GM12878 (cell line): ENCODE data around the gene TOPAZ1. TPM values are rescaled to one million over a fixed set of nuclear protein-coding genes. Genes with fewer than 3 reads are reported as not detected.

Source experiments
- ATAC-seq: fragments of 200-7000 bp; cut with Tn5 transposase; 3 replicates; pipeline ENCODE4 v1.9.1; 2020; ENCODE audit warnings: mild to moderate bottlenecking, moderate library complexity
- BruUV-seq: library from RNA; stranded (reverse); fragments of 400-500 nt; replicated peaks from 2 replicates; lab custom pipeline; 2021; lab: Mats Ljungman, UMichigan
- CTCF ChIA-PET: fragments of 300-600 bp; sonication (Branson Sonifier 250); formaldehyde crosslinking; extraction: SDS; loops from one replicate; lab custom pipeline; 2021; ENCODE audit warnings: inconsistent platforms; lab: Yijun Ruan, JAX
- POLR2A ChIA-PET: fragments of 350-600 bp; formaldehyde crosslinking; extraction: SDS; loops from one replicate; lab custom pipeline; 2021; ENCODE audit warnings: inconsistent platforms; lab: Charles Lee
- RAD21 ChIA-PET: fragments of 300-600 bp; sonication (Branson Sonifier 250); formaldehyde crosslinking; loops from one replicate; lab custom pipeline; 2023; ENCODE audit warnings: antibody characterized with exemption; ENCODE audit not compliant: unreplicated experiment; lab: Charles Lee
- SMC1A ChIA-PET: fragments of 300-600 bp; sonication (Branson Sonifier 250); formaldehyde crosslinking; loops from one replicate; lab custom pipeline; 2023; ENCODE audit not compliant: unreplicated experiment, uncharacterized antibody; lab: Charles Lee
- DNase-seq: peaks from one replicate; pipeline ENCODE4 v3.0.0-alpha.2; 2011; ENCODE audit warnings: low read depth, low spot score
- FAIRE-seq: peaks from 3 replicates; lab custom pipeline; 2011; peaks lifted over from hg19 to GRCh38; lab: Jason Lieb, UNC
- H2AFZ ChIP-seq: 2 replicates; pipeline ENCODE4 v1.6.0; 2011; ENCODE audit warnings: low read depth, low read length, control low read depth; ENCODE audit not compliant: control insufficient read depth
- H3K27ac ChIP-seq: 2 replicates; pipeline ENCODE4 v1.5.1; 2011; ENCODE audit warnings: control low read depth; ENCODE audit not compliant: control insufficient read depth, insufficient read depth
- H3K27me3 ChIP-seq, 2 experiments: replicated peaks in 1 of 2; 2 replicates each; pipeline versions ENCODE4 v1.6.0 to v1.6.1; 2011; ENCODE audit warnings: low read length in 1 of 2; ENCODE audit not compliant: control insufficient read depth in 2 of 2, insufficient read depth in 2 of 2
- H3K36me3 ChIP-seq, 2 experiments: 2 replicates each; pipeline ENCODE4 v1.5.1; 2011; ENCODE audit warnings: low read length in 1 of 2; ENCODE audit not compliant: control insufficient read depth in 2 of 2, insufficient read depth in 2 of 2
- H3K4me1 ChIP-seq: 2 replicates; pipeline ENCODE4 v1.6.1; 2011; ENCODE audit warnings: mild to moderate bottlenecking, low read length, moderate library complexity, mixed read lengths; ENCODE audit not compliant: control insufficient read depth, insufficient read depth
- H3K4me2 ChIP-seq: 2 replicates; pipeline ENCODE4 v1.6.0; 2011; ENCODE audit warnings: control low read depth; ENCODE audit not compliant: control insufficient read depth, insufficient read depth
- H3K4me3 ChIP-seq: fragments of 200-600 bp; sonication (generic); 2 replicates; pipeline ENCODE4 v1.5.1; 2016
- H3K79me2 ChIP-seq: 2 replicates; pipeline ENCODE4 v1.6.0; 2011; ENCODE audit warnings: low read length; ENCODE audit not compliant: control insufficient read depth, insufficient read depth
- H3K9ac ChIP-seq: 2 replicates; pipeline ENCODE4 v1.8.0; 2011; ENCODE audit warnings: low read length, control low read depth, mixed read lengths; ENCODE audit not compliant: control insufficient read depth, insufficient read depth
- H3K9me3 ChIP-seq: replicated peaks from 3 replicates; pipeline ENCODE4 v1.5.1; 2011; ENCODE audit warnings: mild to moderate bottlenecking, low read length; ENCODE audit not compliant: control insufficient read depth, insufficient read depth
- H4K20me1 ChIP-seq: 2 replicates; pipeline ENCODE4 v1.6.0; 2011; ENCODE audit not compliant: control insufficient read depth, insufficient read depth
- ATF2 ChIP-seq: IDR thresholded peaks from 2 replicates; pipeline ENCODE4 v1.6.1; 2012; ENCODE audit warnings: low read length, inconsistent platforms
- EP300 ChIP-seq, 2 experiments: fragments of 150-350 bp in 1 of 2; IDR thresholded peaks; 2 replicates each; pipeline ENCODE4 v1.6.1; 2011 to 2012; ENCODE audit warnings: low read depth in 2 of 2, low read length in 2 of 2, borderline replicate concordance in 1 of 2, improper control_type of control experiment in 1 of 2, inconsistent platforms in 1 of 2; ENCODE audit not compliant: control insufficient read depth in 1 of 2
- MTA3 ChIP-seq: IDR thresholded peaks from 2 replicates; pipeline ENCODE4 v1.6.1; 2012; ENCODE audit warnings: low read length, inconsistent platforms, borderline replicate concordance
- TCF7 ChIP-seq: IDR thresholded peaks from 2 replicates; pipeline ENCODE4 v1.6.1; 2014; ENCODE audit warnings: antibody characterized with exemption, borderline replicate concordance
- WGBS: methylation state at CpG from one replicate; pipeline ENCODE4 v1.1.6; 2016; ENCODE audit warnings: low lambda C conversion rate; ENCODE audit not compliant: insufficient replicate concordance, insufficient coverage; ENCODE audit errors: missing lambda C conversion rate; 5-methylcytosine and 5-hydroxymethylcytosine counted together
- in situ Hi-C: fragments of 300-500 bp; cut with MboI; formaldehyde crosslinking; loops from 9 replicates; pipeline ENCODE4 v1.14.3; 2018; ENCODE audit warnings: mixed read lengths
- intact Hi-C: fragments of 100-400 bp; cut with micrococcal nuclease; formaldehyde crosslinking; loops from one replicate; pipeline ENCODE4 v1.14.2; 2022; ENCODE audit not compliant: unreplicated experiment
- polyA plus RNA-seq, 11 experiments: library from polyadenylated mRNA; depleted of rRNA in 4 of 11; unstranded in 6 of 11; stranded (reverse) in 5 of 11; fragments of >200 nt; fragmentation: Nextera tagmentation in 4 of 11; fragmentation: Illumina TruSeq in 1 of 11; extraction: Ambion mirVana in 4 of 11; extraction: Trizol in 1 of 11; gene quantifications; 1 replicate in 1 of 11; 2 replicates in 10 of 11; pipeline versions ENCODE4 v1.2.1 to v1.2.3, GENCODE V29; 2011 to 2016; ENCODE audit warnings: inconsistent platforms in 2 of 11, missing spikeins in 2 of 11, low read depth in 1 of 11
- total RNA-seq, 4 experiments: library from RNA; depleted of rRNA in 3 of 4; stranded (reverse); fragments of >200 nt in 3 of 4; fragmentation: Illumina TruSeq in 1 of 4; extraction: Trizol in 1 of 4; gene quantifications; 2 replicates each; pipeline versions ENCODE4 v1.2.1 to v1.2.3, GENCODE V29; 2013 to 2021
- TF ChIP-seq, protein P1 (sequence below): fragments of 450-650 bp; IDR thresholded peaks from 2 replicates; pipeline ENCODE4 v1.6.1; 2017; ENCODE audit warnings: mild to moderate bottlenecking, low read depth, inconsistent platforms; ENCODE audit not compliant: poor library complexity, severe bottlenecking
- TF ChIP-seq, protein P2 (sequence below): fragments of 450-650 bp; IDR thresholded peaks from 2 replicates; pipeline ENCODE4 v1.6.1; 2017; ENCODE audit warnings: low read depth, mild to moderate bottlenecking, moderate library complexity
- TF ChIP-seq, protein P3 (sequence below): IDR thresholded peaks from 2 replicates; pipeline ENCODE4 v1.6.1; 2011; ENCODE audit warnings: low read depth, low read length, improper control_type of control experiment, borderline replicate concordance
- TF ChIP-seq, protein P4 (sequence below): fragments of 450-650 bp; IDR thresholded peaks from 2 replicates; pipeline ENCODE4 v1.6.1; 2016; ENCODE audit warnings: mild to moderate bottlenecking

TOPAZ1 gene
- total and polyA plus RNA-seq, 10 of the 15 experiments (the other 5 are each of a cell fraction or from before 2014, with no cell fraction given) = 0.02 TPM; not detected in 9

DNA sequence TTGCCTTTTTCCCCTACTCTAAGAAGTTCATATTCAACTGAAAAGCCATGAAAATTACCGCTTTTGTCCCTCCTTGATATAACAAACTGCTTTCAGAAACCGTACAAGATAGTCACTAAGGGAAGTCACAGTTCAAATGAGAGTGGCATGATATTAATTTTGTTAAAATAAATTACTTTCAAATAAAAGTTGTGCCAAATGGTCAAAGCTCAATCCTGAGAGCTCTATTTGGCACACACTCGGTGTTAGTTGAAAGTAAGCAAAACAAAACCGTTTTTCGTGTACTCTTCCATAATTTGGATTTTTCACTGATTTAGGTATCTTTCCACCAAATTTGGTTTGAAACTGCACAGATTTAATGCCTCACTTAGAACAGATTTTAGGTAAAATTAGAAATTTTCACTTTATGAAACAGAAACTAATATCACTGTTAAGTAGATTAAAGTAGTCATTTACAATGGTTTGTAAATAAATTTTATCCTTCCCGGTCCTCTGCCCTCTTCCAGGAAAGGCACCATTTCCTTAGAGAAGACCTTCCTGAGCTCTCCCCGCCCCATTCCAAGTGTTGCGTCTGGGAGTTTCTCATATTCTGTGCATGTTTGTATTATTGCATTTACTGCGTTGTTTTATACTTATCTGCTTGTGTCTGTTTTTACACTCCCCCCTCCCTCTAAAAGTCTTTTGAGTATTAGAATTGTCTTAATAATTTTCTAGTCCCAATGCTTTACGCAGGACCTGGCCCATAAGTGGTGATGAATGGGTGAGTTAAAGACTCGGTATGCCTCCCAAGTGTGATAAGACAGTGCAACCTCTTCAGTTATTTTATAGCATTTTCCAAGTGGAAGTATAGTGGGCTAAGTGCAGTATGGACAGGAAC lies 97.7 kb downstream of the TOPAZ1 start:
- ATAC-seq = no peak
- CTCF ChIA-PET = interaction anchor here (1.0 to 3.2 kb wide), 5 partner anchors 15 to 179 kb away, joined by 3 to 19 read pairs (median 7); no protein-coding TSS in a partner anchor
- no peaks in the 10 kb centered on the region for H3K27me3 ChIP-seq
- H3K9ac ChIP-seq = peak overlapping the region; percentile 93
- H3K79me2 ChIP-seq = peaks cover 23% of the 10 kb centered on the region
- peak; percentile 44 for FAIRE-seq
- intact Hi-C loops (loop anchor here (5.0 kb wide), 1 partner anchor 173 kb away; no protein-coding TSS in a partner anchor), in situ Hi-C loops (no loop called here)
- SMC1A ChIA-PET = interaction anchor here (0.6 to 5.1 kb wide), 11 partner anchors 8 to 142 kb away, joined by 3 to 40 read pairs (median 7); no protein-coding TSS in a partner anchor
- BruUV-seq = no TSS peak
- H3K9me3 ChIP-seq = no peaks in the 10 kb centered on the region
- H3K4me3 ChIP-seq = peak overlapping the region; percentile 87
- H3K4me2 ChIP-seq = peak overlapping the region; percentile 64
- H3K4me1 ChIP-seq = no peaks in the 10 kb centered on the region
- POLR2A ChIA-PET = interaction anchor here (0.9 to 2.8 kb wide), 8 partner anchors 11 to 172 kb away, joined by 3 to 12 read pairs (median 4); no protein-coding TSS in a partner anchor
- H4K20me1 ChIP-seq = no peaks in the 10 kb centered on the region
- 47% methylated on average over 11 of the region's 11 CpGs for WGBS
- H3K36me3 ChIP-seq = no peaks in the 10 kb centered on the region
- DNase-seq = no peak
- RAD21 ChIA-PET = interaction anchor here (0.9 to 4.9 kb wide), 10 partner anchors 8 to 285 kb away, joined by 3 to 35 read pairs (median 4); partner anchors contain the start of gene ZNF197
- TF ChIP-seq, protein P1, sequence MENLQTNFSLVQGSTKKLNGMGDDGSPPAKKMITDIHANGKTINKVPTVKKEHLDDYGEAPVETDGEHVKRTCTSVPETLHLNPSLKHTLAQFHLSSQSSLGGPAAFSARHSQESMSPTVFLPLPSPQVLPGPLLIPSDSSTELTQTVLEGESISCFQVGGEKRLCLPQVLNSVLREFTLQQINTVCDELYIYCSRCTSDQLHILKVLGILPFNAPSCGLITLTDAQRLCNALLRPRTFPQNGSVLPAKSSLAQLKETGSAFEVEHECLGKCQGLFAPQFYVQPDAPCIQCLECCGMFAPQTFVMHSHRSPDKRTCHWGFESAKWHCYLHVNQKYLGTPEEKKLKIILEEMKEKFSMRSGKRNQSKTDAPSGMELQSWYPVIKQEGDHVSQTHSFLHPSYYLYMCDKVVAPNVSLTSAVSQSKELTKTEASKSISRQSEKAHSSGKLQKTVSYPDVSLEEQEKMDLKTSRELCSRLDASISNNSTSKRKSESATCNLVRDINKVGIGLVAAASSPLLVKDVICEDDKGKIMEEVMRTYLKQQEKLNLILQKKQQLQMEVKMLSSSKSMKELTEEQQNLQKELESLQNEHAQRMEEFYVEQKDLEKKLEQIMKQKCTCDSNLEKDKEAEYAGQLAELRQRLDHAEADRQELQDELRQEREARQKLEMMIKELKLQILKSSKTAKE = no peak
- TF ChIP-seq, protein P2, sequence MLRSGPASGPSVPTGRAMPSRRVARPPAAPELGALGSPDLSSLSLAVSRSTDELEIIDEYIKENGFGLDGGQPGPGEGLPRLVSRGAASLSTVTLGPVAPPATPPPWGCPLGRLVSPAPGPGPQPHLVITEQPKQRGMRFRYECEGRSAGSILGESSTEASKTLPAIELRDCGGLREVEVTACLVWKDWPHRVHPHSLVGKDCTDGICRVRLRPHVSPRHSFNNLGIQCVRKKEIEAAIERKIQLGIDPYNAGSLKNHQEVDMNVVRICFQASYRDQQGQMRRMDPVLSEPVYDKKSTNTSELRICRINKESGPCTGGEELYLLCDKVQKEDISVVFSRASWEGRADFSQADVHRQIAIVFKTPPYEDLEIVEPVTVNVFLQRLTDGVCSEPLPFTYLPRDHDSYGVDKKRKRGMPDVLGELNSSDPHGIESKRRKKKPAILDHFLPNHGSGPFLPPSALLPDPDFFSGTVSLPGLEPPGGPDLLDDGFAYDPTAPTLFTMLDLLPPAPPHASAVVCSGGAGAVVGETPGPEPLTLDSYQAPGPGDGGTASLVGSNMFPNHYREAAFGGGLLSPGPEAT = no peak
- TF ChIP-seq ATF2 = 0 out of 2 replicates have a peak, but pooled peaks have one; percentile 11
- TF ChIP-seq EP300 (IDR thresholded peaks at IDR 0.05; ENCODE audit: borderline replicate concordance in 1 of 2, control insufficient read depth in 1 of 2, low read depth in 2 of 2, low read length in 2 of 2) = no peak
- TF ChIP-seq TCF7 = 0 out of 2 replicates have a peak, but pooled peaks have one; percentile 18
- TF ChIP-seq, protein P3, sequence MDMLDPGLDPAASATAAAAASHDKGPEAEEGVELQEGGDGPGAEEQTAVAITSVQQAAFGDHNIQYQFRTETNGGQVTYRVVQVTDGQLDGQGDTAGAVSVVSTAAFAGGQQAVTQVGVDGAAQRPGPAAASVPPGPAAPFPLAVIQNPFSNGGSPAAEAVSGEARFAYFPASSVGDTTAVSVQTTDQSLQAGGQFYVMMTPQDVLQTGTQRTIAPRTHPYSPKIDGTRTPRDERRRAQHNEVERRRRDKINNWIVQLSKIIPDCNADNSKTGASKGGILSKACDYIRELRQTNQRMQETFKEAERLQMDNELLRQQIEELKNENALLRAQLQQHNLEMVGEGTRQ = no peak
- TF ChIP-seq, protein P4, sequence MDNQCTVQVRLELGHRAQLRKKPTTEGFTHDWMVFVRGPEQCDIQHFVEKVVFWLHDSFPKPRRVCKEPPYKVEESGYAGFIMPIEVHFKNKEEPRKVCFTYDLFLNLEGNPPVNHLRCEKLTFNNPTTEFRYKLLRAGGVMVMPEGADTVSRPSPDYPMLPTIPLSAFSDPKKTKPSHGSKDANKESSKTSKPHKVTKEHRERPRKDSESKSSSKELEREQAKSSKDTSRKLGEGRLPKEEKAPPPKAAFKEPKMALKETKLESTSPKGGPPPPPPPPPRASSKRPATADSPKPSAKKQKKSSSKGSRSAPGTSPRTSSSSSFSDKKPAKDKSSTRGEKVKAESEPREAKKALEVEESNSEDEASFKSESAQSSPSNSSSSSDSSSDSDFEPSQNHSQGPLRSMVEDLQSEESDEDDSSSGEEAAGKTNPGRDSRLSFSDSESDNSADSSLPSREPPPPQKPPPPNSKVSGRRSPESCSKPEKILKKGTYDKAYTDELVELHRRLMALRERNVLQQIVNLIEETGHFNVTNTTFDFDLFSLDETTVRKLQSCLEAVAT = no peak
- 0 out of 2 replicates have a peak, but pooled peaks have one; percentile 57 for TF ChIP-seq MTA3
- peak overlapping the region; percentile 93 for H2AFZ ChIP-seq
- peak overlapping the region; percentile 95 for H3K27ac ChIP-seq
